Stimulated activated CD4-positive, alpha-beta T cell treated with anti-CD3 and anti-CD28 coated beads, Interleukin-4, amount 100 ng/mL, for 48 hours (primary cell): ENCODE data around the gene STK39.

Source experiments
- DNase-seq, 2 donors: peaks; one replicate each; pipeline ENCODE4 v3.0.0-alpha.2; 2020; ENCODE audit warnings: low read depth in 2 of 2

STK39 gene

GRCh38 chr2:168210216-168210894 is 37.0 kb downstream of the STK39 start:
- no peak for DNase-seq

GRCh38 chr2:168208652-168209051 is 38.7 kb downstream of the STK39 start:
- no peak for DNase-seq

- no peak for DNase-seq
Measured at GRCh38 chr2:168207851-168208250, 39.5 kb downstream of the STK39 start.

GRCh38 chr2:168203762-168204693 is 43.4 kb downstream of the STK39 start:
- no peak for DNase-seq

- no peak for DNase-seq
Measured at GRCh38 chr2:168201584-168202116, 45.7 kb downstream of the STK39 start.

GRCh38 chr2:168200930-168201583 is 46.3 kb downstream of the STK39 start:
- DNase-seq = no peak

GRCh38 chr2:168198476-168199207 is 48.8 kb downstream of the STK39 start:
- DNase-seq = no peak

- DNase-seq = no peak
Measured at GRCh38 chr2:168196764-168197180, 50.6 kb downstream of the STK39 start.

GRCh38 chr2:168194784-168195522 is 52.4 kb downstream of the STK39 start:
- DNase-seq = no peak

- no peak for DNase-seq
Measured at GRCh38 chr2:168192839-168193616, 54.4 kb downstream of the STK39 start.

GRCh38 chr2:168191955-168192785 is 55.2 kb downstream of the STK39 start:
- DNase-seq = no peak

- DNase-seq = no peak
Measured at GRCh38 chr2:168190590-168191336, 56.6 kb downstream of the STK39 start.

GRCh38 chr2:168189835-168190569 is 57.4 kb downstream of the STK39 start:
- no peak for DNase-seq

GRCh38 chr2:168188002-168188401 is 59.4 kb downstream of the STK39 start:
- no peak for DNase-seq

GRCh38 chr2:168186452-168186851 is 60.9 kb downstream of the STK39 start:
- DNase-seq = no peak

GRCh38 chr2:168185583-168186274 is 61.7 kb downstream of the STK39 start:
- no peak for DNase-seq
